Measurements from ENCODE around the gene SCFD2.

The SCFD2 gene

DNA sequence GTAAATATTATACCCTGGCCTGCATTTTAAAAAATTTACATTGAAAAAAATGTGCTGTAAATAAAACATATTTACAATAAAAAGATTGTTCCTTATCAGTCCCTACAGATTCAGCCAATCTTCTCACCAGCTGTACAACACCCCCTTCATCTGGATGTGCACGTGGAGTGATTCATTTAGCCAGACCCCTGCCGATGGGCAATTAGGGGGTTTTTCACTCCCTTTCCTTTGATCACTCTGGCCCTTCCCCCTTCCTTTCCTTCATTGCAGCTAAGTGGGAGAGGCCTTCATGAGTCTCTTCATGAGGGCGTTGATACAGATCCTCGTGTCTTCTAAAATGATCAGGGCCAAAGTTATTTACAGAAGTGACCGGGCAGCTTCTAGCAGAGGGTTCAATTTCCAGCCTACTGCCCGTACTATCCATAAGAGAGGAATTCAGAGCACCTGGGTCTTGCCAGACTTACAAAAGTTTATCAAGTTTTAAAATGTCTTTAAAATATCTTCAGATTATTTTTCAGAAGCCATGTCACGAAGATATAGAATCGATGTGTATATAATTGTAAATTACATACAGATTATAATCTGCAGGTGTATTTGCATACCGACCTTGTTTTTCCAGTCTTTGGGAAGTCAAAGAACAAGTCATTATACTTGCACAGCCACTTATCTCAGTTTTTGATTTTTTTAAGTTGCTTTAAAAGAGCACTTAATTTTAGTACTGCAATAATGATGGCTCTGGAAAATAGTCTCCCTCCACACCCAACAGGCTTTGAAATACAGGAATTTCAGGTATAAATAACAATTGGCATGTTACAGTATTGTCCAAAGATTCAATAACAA lies 525.1 kb downstream of the SCFD2 start:
- Histone ChIP-seq H3K36me3 (replicated peaks; ENCODE audit: low read depth, low read length) (no peaks in the 10 kb centered on the region), H3K4me3 (ENCODE audit: low read length) (no peak overlapping the region), H3K9me3 (ENCODE audit: insufficient read depth, low read length) (no peaks in the 10 kb centered on the region), H4K20me1 (ENCODE audit: insufficient read depth, low read length) (no peaks in the 10 kb centered on the region), H3K27ac (ENCODE audit: low read length) (no peak overlapping the region), H3K4me2 (ENCODE audit: low read length) (no peak overlapping the region), H3K27me3 (ENCODE audit: low read depth, low read length) (no peaks in the 10 kb centered on the region), H2AFZ (ENCODE audit: low read depth, low read length) (no peak overlapping the region), H3K4me1 (ENCODE audit: low read length) (peaks cover 22% of the 10 kb centered on the region), H3K79me2 (ENCODE audit: low read length) (no peaks in the 10 kb centered on the region), H3K9ac (ENCODE audit: low read length) (no peak overlapping the region)
- TF ChIP-seq EZH2phosphoT487 (IDR thresholded peaks at IDR 0.05; ENCODE audit: low read depth): no peak
- TF ChIP-seq, protein P1, sequence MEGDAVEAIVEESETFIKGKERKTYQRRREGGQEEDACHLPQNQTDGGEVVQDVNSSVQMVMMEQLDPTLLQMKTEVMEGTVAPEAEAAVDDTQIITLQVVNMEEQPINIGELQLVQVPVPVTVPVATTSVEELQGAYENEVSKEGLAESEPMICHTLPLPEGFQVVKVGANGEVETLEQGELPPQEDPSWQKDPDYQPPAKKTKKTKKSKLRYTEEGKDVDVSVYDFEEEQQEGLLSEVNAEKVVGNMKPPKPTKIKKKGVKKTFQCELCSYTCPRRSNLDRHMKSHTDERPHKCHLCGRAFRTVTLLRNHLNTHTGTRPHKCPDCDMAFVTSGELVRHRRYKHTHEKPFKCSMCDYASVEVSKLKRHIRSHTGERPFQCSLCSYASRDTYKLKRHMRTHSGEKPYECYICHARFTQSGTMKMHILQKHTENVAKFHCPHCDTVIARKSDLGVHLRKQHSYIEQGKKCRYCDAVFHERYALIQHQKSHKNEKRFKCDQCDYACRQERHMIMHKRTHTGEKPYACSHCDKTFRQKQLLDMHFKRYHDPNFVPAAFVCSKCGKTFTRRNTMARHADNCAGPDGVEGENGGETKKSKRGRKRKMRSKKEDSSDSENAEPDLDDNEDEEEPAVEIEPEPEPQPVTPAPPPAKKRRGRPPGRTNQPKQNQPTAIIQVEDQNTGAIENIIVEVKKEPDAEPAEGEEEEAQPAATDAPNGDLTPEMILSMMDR (IDR thresholded peaks at IDR 0.05; ENCODE audit: low read depth, low read length): no peak

DNA sequence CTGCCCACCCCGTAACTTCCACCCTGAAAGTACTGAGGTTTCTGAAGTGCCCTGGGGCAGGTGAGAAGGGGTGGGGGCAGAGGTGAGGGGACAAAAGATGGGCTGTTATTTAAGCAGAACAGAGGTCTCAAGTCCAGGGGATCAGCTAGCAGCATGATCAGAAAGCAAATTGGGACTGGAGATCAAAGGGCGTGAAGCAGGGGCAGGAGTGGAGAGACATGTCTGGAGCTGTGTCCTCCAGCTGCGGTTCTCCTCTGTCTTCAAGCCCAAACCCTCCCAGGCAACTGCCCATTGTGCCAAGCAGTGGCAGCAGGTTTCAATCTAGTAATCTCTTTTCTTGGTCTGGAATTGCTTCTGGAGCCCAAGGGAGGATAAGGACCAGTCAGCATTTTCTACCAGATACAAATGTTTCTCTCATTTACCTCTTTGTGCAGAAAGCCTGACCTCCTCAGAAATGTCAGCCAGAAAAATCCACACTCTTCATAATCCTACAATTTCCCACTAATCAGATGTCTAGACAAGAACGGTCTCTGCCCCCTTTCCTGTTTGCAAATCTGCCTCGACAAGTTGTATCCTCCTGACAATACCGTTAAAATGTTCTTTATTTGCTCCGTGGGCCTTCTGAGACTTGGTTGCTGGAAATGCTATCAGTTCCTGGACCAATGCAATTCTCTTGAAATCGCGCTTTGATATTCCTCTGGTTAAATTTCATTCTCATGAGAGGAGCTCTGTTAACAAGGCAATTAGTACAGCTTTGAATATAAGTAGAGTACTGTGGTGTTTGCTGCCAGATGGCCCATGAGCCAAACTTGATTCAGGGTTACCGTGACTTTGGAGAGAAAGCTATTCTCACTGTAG lies 526.9 kb downstream of the SCFD2 start:
- H3K4me1 ChIP-seq (ENCODE audit: low read length): peaks cover 16% of the 10 kb centered on the region
- H3K36me3 ChIP-seq (replicated peaks; ENCODE audit: low read depth, low read length): no peaks in the 10 kb centered on the region
- TF ChIP-seq EZH2phosphoT487 (IDR thresholded peaks at IDR 0.05; ENCODE audit: low read depth): no peak
- H3K27me3 ChIP-seq (ENCODE audit: low read depth, low read length): no peaks in the 10 kb centered on the region
- no peaks in the 10 kb centered on the region for H3K79me2 ChIP-seq (ENCODE audit: low read length)
- no peak overlapping the region for H3K4me3 ChIP-seq (ENCODE audit: low read length)
- H4K20me1 ChIP-seq (ENCODE audit: insufficient read depth, low read length): no peaks in the 10 kb centered on the region
- H3K9ac ChIP-seq (ENCODE audit: low read length): no peak overlapping the region
- H3K27ac ChIP-seq (ENCODE audit: low read length): no peak overlapping the region
- H2AFZ ChIP-seq (ENCODE audit: low read depth, low read length): no peak overlapping the region
- no peak overlapping the region for H3K4me2 ChIP-seq (ENCODE audit: low read length)
- H3K9me3 ChIP-seq (ENCODE audit: insufficient read depth, low read length): no peaks in the 10 kb centered on the region

DNA sequence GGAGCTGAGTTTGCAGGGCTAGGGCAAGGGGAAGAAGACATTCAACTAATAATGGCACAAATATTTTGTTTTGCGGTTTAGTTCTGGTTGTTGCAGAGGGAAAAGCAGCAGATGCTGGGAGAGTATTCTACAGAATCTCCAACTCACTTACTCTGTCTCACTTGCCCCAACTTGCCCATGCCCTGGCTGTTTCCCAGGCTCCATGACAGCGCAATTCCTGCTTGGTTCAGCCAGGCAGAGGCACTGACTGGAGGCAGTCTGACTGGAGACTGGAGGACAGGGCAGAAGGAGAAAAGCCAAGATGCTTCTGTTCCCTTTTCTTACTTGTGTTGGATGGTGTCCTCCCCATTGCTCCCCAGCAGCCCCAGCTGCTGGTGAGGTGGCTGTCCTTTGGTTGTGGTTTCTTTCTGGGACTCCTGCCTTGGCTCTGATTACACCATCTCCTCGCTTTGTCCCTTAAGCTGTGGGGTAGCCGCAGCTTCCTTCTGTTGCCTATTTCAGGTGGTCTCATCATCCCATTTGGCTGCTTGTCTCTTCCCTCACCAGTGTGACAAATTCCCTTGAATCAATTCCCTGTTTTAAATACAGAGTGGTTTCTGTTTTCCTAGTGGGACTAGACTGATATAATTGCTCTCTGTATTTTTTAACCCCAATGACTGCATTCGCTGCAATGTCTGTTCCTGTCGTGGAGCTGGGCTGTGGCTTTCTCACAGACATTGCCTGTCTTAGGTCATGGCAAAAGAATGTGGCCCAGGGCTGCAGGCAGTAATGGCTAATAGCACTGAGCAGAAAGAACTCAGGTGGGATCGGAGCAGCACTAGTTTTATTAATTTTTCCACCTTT lies 527.9 kb downstream of the SCFD2 start:
- no peaks in the 10 kb centered on the region for H3K36me3 ChIP-seq (replicated peaks; ENCODE audit: low read depth, low read length)
- no peaks in the 10 kb centered on the region for H3K27me3 ChIP-seq (ENCODE audit: low read depth, low read length)
- no peak overlapping the region for H3K4me2 ChIP-seq (ENCODE audit: low read length)
- peaks cover 5% of the 10 kb centered on the region for H3K4me1 ChIP-seq (ENCODE audit: low read length)
- H3K4me3 ChIP-seq (ENCODE audit: low read length): no peak overlapping the region
- H3K9ac ChIP-seq (ENCODE audit: low read length): no peak overlapping the region
- no peak overlapping the region for H2AFZ ChIP-seq (ENCODE audit: low read depth, low read length)
- TF ChIP-seq, protein P1 (IDR thresholded peaks at IDR 0.05; ENCODE audit: low read depth, low read length): no peak
- TF ChIP-seq EZH2phosphoT487 (IDR thresholded peaks at IDR 0.05; ENCODE audit: low read depth): no peak
- H3K27ac ChIP-seq (ENCODE audit: low read length): no peak overlapping the region
- no peaks in the 10 kb centered on the region for H3K9me3 ChIP-seq (ENCODE audit: insufficient read depth, low read length)
- no peaks in the 10 kb centered on the region for H3K79me2 ChIP-seq (ENCODE audit: low read length)
- no peaks in the 10 kb centered on the region for H4K20me1 ChIP-seq (ENCODE audit: insufficient read depth, low read length)

- Histone ChIP-seq H3K4me1 (ENCODE audit: low read length) (no peaks in the 10 kb centered on the region), H3K9me3 (ENCODE audit: insufficient read depth, low read length) (no peaks in the 10 kb centered on the region), H2AFZ (ENCODE audit: low read depth, low read length) (no peak overlapping the region), H3K27ac (ENCODE audit: low read length) (no peak overlapping the region), H3K4me2 (ENCODE audit: low read length) (no peak overlapping the region), H3K79me2 (ENCODE audit: low read length) (no peaks in the 10 kb centered on the region), H4K20me1 (ENCODE audit: insufficient read depth, low read length) (no peaks in the 10 kb centered on the region), H3K36me3 (replicated peaks; ENCODE audit: low read depth, low read length) (no peaks in the 10 kb centered on the region), H3K9ac (ENCODE audit: low read length) (no peak overlapping the region), H3K4me3 (ENCODE audit: low read length) (no peak overlapping the region), H3K27me3 (ENCODE audit: low read depth, low read length) (no peaks in the 10 kb centered on the region)
- no peak for TF ChIP-seq EZH2phosphoT487 (IDR thresholded peaks at IDR 0.05; ENCODE audit: low read depth)
- TF ChIP-seq, protein P1 (IDR thresholded peaks at IDR 0.05; ENCODE audit: low read depth, low read length): no peak
These were observed 529.2 kb downstream of the SCFD2 start for GRCh38 chr4:52836678-52837077.
